Karpas-422 (cell line): Measurements from ENCODE around the gene AP1G1. TPM values are rescaled to one million over a fixed set of nuclear protein-coding genes. Genes with fewer than 3 reads are reported as not detected.

ENCODE experiments used
- DNase-seq: peaks from one replicate; pipeline ENCODE4 v3.0.0-alpha.2; 2015
- H2AFZ ChIP-seq: fragments of 200-600 bp; sonication (generic); 2 replicates; pipeline ENCODE4 v1.6.1; 2014; ENCODE audit warnings: antibody characterized with exemption, low read length, mixed read lengths
- H3K27ac ChIP-seq: fragments of 200-600 bp; sonication (generic); 2 replicates; pipeline ENCODE4 v1.5.1; 2014; ENCODE audit warnings: mild to moderate bottlenecking, low read length, moderate library complexity
- H3K27me3 ChIP-seq: fragments of 200-600 bp; sonication (generic); 2 replicates; pipeline ENCODE4 v1.6.1; 2014; ENCODE audit warnings: low read length, mixed read lengths
- H3K36me3 ChIP-seq: fragments of 200-600 bp; sonication (generic); 2 replicates; pipeline ENCODE4 v1.6.1; 2014; ENCODE audit warnings: low read length, mixed read lengths; ENCODE audit not compliant: insufficient read depth
- H3K4me1 ChIP-seq: fragments of 200-600 bp; sonication (generic); 2 replicates; pipeline ENCODE4 v1.6.1; 2014; ENCODE audit warnings: mild to moderate bottlenecking, low read length, mixed read lengths
- H3K4me2 ChIP-seq: fragments of 200-600 bp; sonication (generic); 2 replicates; pipeline ENCODE4 v1.6.1; 2014; ENCODE audit warnings: low read length, low read depth, mild to moderate bottlenecking; ENCODE audit not compliant: poor library complexity, severe bottlenecking
- H3K4me3 ChIP-seq: fragments of 200-600 bp; sonication (generic); 2 replicates; pipeline ENCODE4 v1.5.1; 2014; ENCODE audit warnings: mild to moderate bottlenecking, antibody characterized with exemption, low read length, mixed read lengths
- H3K79me2 ChIP-seq: fragments of 200-600 bp; sonication (generic); 2 replicates; pipeline ENCODE4 v1.6.1; 2014; ENCODE audit warnings: mild to moderate bottlenecking, low read length, mixed read lengths
- H3K9ac ChIP-seq: fragments of 200-600 bp; sonication (generic); 2 replicates; pipeline ENCODE4 v1.6.0; 2014; ENCODE audit warnings: low read length
- H3K9me2 ChIP-seq: fragments of 200-600 bp; sonication (generic), shearing (Covaris generic); replicated peaks from 2 replicates; pipeline ENCODE4 v1.6.0; 2014; ENCODE audit warnings: mild to moderate bottlenecking, low read length, moderate library complexity; ENCODE audit not compliant: insufficient read depth
- H3K9me3 ChIP-seq: fragments of 300-700, 200-600 bp; sonication (generic); 2 replicates; pipeline ENCODE4 v1.6.1; 2014; ENCODE audit warnings: low read length, mixed read lengths
- H4K20me1 ChIP-seq: fragments of 200-600 bp; sonication (generic); 2 replicates; pipeline ENCODE4 v1.6.1; 2014; ENCODE audit warnings: mild to moderate bottlenecking, antibody characterized with exemption, low read length, low read depth; ENCODE audit not compliant: insufficient read depth
- total RNA-seq: library from RNA; depleted of rRNA; stranded (reverse); fragments of >200 nt; shearing (Covaris generic); gene quantifications from 2 replicates; pipeline ENCODE4 v1.2.3, GENCODE V29; 2014; ENCODE audit warnings: low replicate concordance

Gene AP1G1
- total RNA-seq, 1 experiment from 2014 or later: 78.8 TPM

DNA sequence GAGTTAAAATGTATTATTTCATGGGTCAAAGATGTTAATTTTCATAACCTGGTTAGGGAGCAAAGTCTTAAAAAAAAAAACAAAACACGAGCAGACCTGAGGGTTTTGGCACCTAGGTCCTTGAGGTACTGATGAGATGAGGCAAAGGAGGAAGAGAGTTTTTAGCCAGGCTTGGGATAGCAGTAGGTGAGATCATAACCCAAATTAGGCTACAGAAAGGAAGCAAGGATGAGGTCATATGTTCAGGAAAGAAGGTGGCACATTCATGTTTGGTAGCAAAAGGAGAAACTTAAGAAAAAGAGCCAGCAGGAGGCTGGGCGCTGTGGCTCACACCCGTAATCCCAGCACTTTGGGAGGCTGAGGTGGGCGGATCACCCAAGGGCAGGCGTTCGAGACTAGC is 40.0 kb upstream of the AP1G1 start:
- Histone ChIP-seq H3K27ac (no peak overlapping the region), H3K9me3 (no peaks in the 10 kb centered on the region), H3K9ac (no peak overlapping the region), H3K4me3 (no peak overlapping the region), H4K20me1 (peaks cover 13% of the 10 kb centered on the region; the same call in 1 of the 2 replicates), H3K4me2 (no peak overlapping the region), H3K9me2 (no peaks in the 10 kb centered on the region), H2AFZ (no peak overlapping the region), H3K79me2 (peaks cover 43% of the 10 kb centered on the region), H3K4me1 (peaks cover 41% of the 10 kb centered on the region), H3K36me3 (0 out of 2 replicates have a peak, but pooled peaks cover 9% of the 10 kb centered on the region), H3K27me3 (no peaks in the 10 kb centered on the region)
- no peak for DNase-seq

DNA sequence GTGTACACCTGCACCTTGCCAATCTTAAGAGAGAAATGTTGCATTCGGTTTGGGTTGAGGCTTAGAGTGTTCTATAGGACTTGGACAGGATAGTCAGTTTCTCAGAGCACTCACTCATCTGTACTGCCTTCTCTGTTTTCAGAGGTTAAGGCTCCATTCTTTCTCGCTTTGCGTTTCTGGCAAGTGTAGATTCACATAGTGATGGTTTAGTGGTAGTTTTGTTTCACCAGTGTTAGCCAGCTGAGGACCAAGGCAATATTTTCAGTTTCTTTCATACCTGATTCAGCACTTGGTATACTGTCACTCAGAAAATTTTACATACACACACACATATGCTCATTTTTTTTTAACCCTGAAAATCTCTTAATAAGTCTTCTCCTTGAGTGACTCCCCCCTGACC is 38.5 kb upstream of the AP1G1 start:
- H3K4me2 ChIP-seq: peak overlapping the region; percentile 95
- H4K20me1 ChIP-seq: peaks cover 12% of the 10 kb centered on the region; the same call in 1 of the 2 replicates
- H3K27ac ChIP-seq: no peak overlapping the region
- 0 out of 2 replicates have a peak, but pooled peaks cover 9% of the 10 kb centered on the region for H3K36me3 ChIP-seq
- H3K4me1 ChIP-seq: peaks cover 26% of the 10 kb centered on the region
- H3K79me2 ChIP-seq: peaks cover 29% of the 10 kb centered on the region
- H3K4me3 ChIP-seq: peak overlapping the region; percentile 97
- no peaks in the 10 kb centered on the region for H3K27me3 ChIP-seq
- no peak for DNase-seq
- no peak overlapping the region for H2AFZ ChIP-seq
- no peaks in the 10 kb centered on the region for H3K9me3 ChIP-seq
- peak overlapping the region; percentile 78 for H3K9ac ChIP-seq
- no peaks in the 10 kb centered on the region for H3K9me2 ChIP-seq

DNA sequence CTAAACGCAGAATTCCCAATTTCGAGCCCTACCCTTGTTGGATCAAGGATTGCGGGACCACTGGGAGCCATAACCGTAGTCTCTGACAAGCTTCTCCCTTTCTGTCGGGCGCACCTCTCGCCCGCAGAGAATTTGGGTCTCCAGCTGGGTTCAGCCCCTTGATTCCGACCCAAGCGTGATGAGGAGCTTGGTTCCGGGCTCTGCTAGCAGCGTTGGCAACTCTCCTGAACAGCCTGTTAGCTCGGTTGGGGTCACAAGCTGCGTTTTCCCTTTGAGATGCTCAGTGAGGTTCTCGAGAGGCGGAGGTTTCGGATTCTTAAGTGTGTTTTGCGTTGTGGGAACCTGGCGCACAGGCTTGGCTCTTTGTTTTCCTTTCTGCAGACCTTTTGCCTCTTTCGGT is 37.8 kb upstream of the AP1G1 start:
- H3K4me3 ChIP-seq: peak overlapping the region; percentile 97
- no peak overlapping the region for H2AFZ ChIP-seq
- peaks cover 29% of the 10 kb centered on the region for H3K79me2 ChIP-seq
- no peak overlapping the region for H3K27ac ChIP-seq
- no peaks in the 10 kb centered on the region for H3K27me3 ChIP-seq
- H3K9me3 ChIP-seq: no peaks in the 10 kb centered on the region
- peaks cover 20% of the 10 kb centered on the region for H3K4me1 ChIP-seq
- peaks cover 12% of the 10 kb centered on the region; the same call in 1 of the 2 replicates for H4K20me1 ChIP-seq
- peak overlapping the region; percentile 78 for H3K9ac ChIP-seq
- DNase-seq: peak; percentile 62
- H3K36me3 ChIP-seq: 0 out of 2 replicates have a peak, but pooled peaks cover 9% of the 10 kb centered on the region
- H3K4me2 ChIP-seq: peak overlapping the region; percentile 95
- no peaks in the 10 kb centered on the region for H3K9me2 ChIP-seq

DNA sequence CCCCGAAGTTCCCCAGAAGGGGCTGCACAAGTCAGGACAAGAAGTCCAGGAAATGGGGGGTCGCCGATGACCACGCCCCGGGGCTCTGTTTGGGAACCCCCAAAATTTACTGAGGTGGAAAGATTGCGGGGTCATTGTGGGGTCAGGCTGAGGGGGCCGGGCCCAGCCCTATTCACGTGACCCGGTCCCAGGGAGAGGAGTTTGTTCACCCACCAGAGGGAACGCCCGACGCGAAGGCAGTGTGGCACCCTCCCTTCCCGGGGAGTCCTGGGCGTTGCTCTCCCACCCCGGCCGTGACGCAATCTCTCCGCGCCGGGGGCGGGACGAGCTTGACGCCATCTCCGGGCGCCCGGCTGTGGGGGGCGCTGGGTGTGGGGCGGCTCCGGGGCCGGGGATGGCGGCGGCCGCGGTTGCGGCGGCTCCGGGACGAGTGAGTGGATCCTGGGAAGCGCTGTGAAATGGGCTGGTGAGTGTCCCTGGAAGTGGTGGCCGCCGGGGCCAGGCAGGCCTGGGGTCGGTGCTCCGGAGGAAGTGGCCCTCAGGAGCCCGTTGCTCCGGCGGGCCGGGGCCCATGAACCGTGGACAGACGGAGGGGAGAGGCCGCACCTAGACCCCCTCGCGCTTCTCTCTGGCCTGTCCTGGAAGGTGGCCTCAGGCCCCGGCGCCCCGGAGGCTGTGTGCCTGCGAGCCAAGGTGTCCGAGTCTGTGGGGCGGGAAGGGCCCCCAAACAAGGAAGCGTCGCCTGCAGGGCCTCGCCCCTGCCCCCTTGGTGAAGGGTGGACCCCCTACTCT is 37.2 kb upstream of the AP1G1 start, which contains the start of gene ATXN1L:
Gene ATXN1L (plus strand): TSS at position 338 of the 792 bp plus-strand sequence. CDS start 3,765 bp downstream, outside the sequence.
- Histone ChIP-seq H3K4me2 (peak within 1 kb of the TSS; percentile 95), H3K9ac (peak within 1 kb of the TSS; percentile 78), H3K36me3 (0 out of 2 replicates have a peak, but pooled peaks cover 9% of the 10 kb centered on the region), H3K4me1 (peaks cover 20% of the 10 kb centered on the region), H3K9me3 (no peaks in the 10 kb centered on the region), H3K79me2 (peaks cover 29% of the 10 kb centered on the region), H3K4me3 (peak within 1 kb of the TSS; percentile 97), H2AFZ (peak within 1 kb of the TSS; percentile 92), H3K9me2 (no peaks in the 10 kb centered on the region), H4K20me1 (peaks cover 12% of the 10 kb centered on the region; the same call in 1 of the 2 replicates), H3K27ac (no peak within 1 kb of the TSS), H3K27me3 (no peaks in the 10 kb centered on the region)
- peak; percentile 97 for DNase-seq

DNA sequence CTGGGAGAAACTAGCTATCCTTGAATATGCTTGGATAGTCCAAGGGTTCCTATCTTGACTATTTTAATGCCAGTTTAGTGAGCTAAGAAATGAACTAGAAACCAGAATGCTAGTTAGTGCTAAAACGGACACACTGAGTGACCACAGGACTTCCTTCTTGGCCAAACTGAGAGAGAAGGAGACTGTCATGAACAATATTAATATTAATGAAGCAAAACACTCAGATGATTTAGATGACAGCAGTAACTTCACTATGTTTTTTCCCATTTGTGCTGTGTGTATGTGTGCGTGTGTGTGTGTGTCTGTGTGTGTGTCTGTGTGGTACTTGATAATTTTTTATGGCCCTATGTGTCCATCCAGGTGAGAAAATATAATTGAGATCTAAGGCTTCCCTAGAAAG is 34.9 kb upstream of the AP1G1 start:
- H3K4me3 ChIP-seq: no peak overlapping the region
- no peaks in the 10 kb centered on the region for H3K9me2 ChIP-seq
- H2AFZ ChIP-seq: no peak overlapping the region
- H3K9me3 ChIP-seq: no peaks in the 10 kb centered on the region
- H3K27ac ChIP-seq: no peak overlapping the region
- H3K9ac ChIP-seq: no peak overlapping the region
- H3K36me3 ChIP-seq: 0 out of 2 replicates have a peak, but pooled peaks cover 7% of the 10 kb centered on the region
- no peaks in the 10 kb centered on the region for H3K27me3 ChIP-seq
- peaks cover 20% of the 10 kb centered on the region for H3K4me1 ChIP-seq
- H3K79me2 ChIP-seq: peaks cover 28% of the 10 kb centered on the region
- no peak overlapping the region for H3K4me2 ChIP-seq
- no peak for DNase-seq
- peaks cover 12% of the 10 kb centered on the region; the same call in 1 of the 2 replicates for H4K20me1 ChIP-seq

DNA sequence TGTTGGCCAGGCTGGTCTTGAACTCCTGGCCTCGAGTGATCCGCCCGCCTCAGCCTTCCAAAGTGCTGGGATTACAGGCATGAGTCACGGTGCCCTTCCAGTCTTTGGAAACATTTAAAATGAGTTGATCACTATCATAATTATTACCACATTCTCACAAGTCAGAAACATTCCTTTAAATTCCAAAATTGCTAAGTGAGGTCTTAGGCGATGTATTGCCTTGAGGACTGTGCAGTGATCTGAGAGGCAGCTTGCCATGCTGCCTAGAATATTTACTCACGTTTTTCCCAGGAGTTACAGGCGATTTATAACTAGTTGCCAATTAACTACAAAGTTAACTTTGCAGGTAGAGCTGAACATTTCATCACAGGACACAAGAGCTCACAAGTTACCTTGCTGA is 31.4 kb upstream of the AP1G1 start:
- Histone ChIP-seq H3K9ac (no peak overlapping the region), H4K20me1 (no peaks in the 10 kb centered on the region), H3K9me2 (no peaks in the 10 kb centered on the region), H3K36me3 (no peaks in the 10 kb centered on the region), H3K4me1 (peaks cover 3% of the 10 kb centered on the region; the same call in 1 of the 2 replicates), H3K4me2 (no peak overlapping the region), H3K4me3 (no peak overlapping the region), H3K79me2 (no peaks in the 10 kb centered on the region), H3K27me3 (no peaks in the 10 kb centered on the region), H3K9me3 (no peaks in the 10 kb centered on the region), H3K27ac (no peak overlapping the region), H2AFZ (no peak overlapping the region)
- DNase-seq: no peak

DNA sequence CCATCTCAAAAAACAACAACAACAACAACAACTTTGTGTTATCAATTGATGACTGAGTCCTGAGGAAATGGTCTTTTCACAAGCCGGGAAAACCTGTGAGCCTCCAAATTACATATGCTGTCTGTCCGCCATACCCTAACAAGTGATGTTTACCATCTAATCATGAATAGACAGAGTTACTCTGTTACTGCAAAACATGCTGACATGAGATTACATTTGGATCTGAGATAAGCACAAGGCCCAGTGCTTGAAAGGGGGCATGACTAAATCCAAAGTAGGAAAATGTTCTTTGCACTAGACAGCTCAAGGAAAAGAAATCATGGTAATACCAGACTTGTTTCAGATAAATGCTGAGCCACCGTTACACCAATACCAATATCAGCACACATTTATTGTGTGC is 28.5 kb upstream of the AP1G1 start:
- Histone ChIP-seq H3K79me2 (no peaks in the 10 kb centered on the region), H2AFZ (no peak overlapping the region), H3K9ac (no peak overlapping the region), H3K9me2 (no peaks in the 10 kb centered on the region), H3K9me3 (no peaks in the 10 kb centered on the region), H3K4me1 (no peaks in the 10 kb centered on the region), H3K27me3 (no peaks in the 10 kb centered on the region), H3K27ac (no peak overlapping the region), H4K20me1 (no peaks in the 10 kb centered on the region), H3K36me3 (no peaks in the 10 kb centered on the region), H3K4me3 (no peak overlapping the region), H3K4me2 (no peak overlapping the region)
- DNase-seq: no peak

DNA sequence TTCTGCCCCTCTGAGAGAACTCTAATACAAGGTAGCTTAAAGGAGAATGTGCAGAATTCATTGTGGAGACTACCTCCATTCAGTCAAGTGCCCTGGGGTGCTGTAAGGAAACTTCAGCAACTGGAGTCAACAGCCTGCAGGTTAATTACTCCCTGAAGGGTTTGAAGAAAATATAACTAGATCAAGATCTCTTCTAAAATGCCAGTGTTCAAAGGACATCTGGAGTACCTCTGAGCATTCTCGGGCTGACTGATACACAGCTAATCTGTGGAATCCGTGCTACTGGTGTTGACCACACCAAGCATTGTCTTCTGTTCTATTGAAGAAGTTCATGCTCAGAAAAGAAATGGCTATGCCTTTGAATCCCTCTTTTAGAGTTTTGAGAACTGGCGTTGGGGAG is 25.7 kb upstream of the AP1G1 start:
- Histone ChIP-seq H3K36me3 (no peaks in the 10 kb centered on the region), H3K4me2 (no peak overlapping the region), H3K9me3 (no peaks in the 10 kb centered on the region), H3K9me2 (no peaks in the 10 kb centered on the region), H3K27me3 (no peaks in the 10 kb centered on the region), H3K4me3 (no peak overlapping the region), H4K20me1 (no peaks in the 10 kb centered on the region), H3K27ac (no peak overlapping the region), H3K9ac (no peak overlapping the region), H3K79me2 (no peaks in the 10 kb centered on the region), H2AFZ (no peak overlapping the region), H3K4me1 (no peaks in the 10 kb centered on the region)
- no peak for DNase-seq
